Stomach (tissue), 4 donors: ENCODE data around the gene KRTAP19-4.

Source experiments
- EP300 ChIP-seq: sonication (generic); formaldehyde crosslinking; IDR thresholded peaks from one replicate; pipeline ENCODE4 v1.6.1; 2017; ENCODE audit warnings: antibody characterized with exemption
- POLR2A ChIP-seq, 4 donors: fragments of 450-650 bp; IDR thresholded peaks; one replicate each; pipeline ENCODE4 v1.6.1; 2016; ENCODE audit warnings: antibody characterized with exemption in 4 of 4, control low read depth in 2 of 4, mild to moderate bottlenecking in 1 of 4, moderate library complexity in 1 of 4
- POLR2AphosphoS5 ChIP-seq, 3 donors: sonication (generic); formaldehyde crosslinking; IDR thresholded peaks; one replicate each; pipeline ENCODE4 v1.6.1; 2016; ENCODE audit warnings: antibody characterized with exemption in 3 of 3
- TF ChIP-seq, protein P1 (sequence below), 7 experiments: fragments of 450-650 bp in 4 of 7; fragments of 200-600 bp in 3 of 7; sonication (generic) in 3 of 7; IDR thresholded peaks; one replicate each; pipeline ENCODE4 v1.5.1; 2016 to 2019; ENCODE audit warnings: antibody characterized with exemption in 7 of 7, control low read depth in 2 of 7, mild to moderate bottlenecking in 1 of 7

DNA sequence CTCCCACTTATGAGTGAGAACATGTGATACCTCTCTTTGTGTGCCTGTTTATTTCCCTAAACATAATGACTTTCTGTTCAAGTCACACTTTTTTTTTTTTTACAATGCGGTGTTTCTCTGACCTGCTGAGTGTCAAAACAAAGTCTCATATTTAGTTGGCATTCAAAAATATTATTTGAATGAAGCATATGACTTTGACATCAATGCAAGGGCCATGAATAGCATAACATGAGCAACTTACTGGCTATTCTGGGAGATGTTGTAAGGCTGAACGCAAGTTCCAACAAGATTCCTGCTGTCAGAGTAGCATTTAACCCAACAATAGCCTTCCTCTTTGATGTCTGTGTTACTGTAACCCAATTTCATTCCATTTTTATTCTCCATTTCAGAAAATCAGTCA, 14.8 kb downstream of the KRTAP19-4 start:
- no peak for TF ChIP-seq POLR2AphosphoS5 (IDR thresholded peaks at IDR 0.05)
- TF ChIP-seq EP300: no peak
- TF ChIP-seq, protein P1, sequence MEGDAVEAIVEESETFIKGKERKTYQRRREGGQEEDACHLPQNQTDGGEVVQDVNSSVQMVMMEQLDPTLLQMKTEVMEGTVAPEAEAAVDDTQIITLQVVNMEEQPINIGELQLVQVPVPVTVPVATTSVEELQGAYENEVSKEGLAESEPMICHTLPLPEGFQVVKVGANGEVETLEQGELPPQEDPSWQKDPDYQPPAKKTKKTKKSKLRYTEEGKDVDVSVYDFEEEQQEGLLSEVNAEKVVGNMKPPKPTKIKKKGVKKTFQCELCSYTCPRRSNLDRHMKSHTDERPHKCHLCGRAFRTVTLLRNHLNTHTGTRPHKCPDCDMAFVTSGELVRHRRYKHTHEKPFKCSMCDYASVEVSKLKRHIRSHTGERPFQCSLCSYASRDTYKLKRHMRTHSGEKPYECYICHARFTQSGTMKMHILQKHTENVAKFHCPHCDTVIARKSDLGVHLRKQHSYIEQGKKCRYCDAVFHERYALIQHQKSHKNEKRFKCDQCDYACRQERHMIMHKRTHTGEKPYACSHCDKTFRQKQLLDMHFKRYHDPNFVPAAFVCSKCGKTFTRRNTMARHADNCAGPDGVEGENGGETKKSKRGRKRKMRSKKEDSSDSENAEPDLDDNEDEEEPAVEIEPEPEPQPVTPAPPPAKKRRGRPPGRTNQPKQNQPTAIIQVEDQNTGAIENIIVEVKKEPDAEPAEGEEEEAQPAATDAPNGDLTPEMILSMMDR (IDR thresholded peaks at IDR 0.05): no peak
- no peak for TF ChIP-seq POLR2A (IDR thresholded peaks at IDR 0.05)
